HepG2 (cell line): ENCODE data around the gene SEMA3B. TPM values are rescaled to one million over a fixed set of nuclear protein-coding genes. Genes with fewer than 3 reads are reported as not detected.

Experiments used
- ATAC-seq: fragments of 200-7000 bp; cut with Tn5 transposase; 3 replicates; pipeline ENCODE4 v1.9.1; 2020; ENCODE audit warnings: mild to moderate bottlenecking, moderate library complexity
- BruUV-seq: library from RNA; stranded (reverse); fragments of 400-500 nt; replicated peaks from 2 replicates; lab custom pipeline; 2021; lab: Mats Ljungman, UMichigan
- CTCF ChIA-PET: fragments of 300-600 bp; formaldehyde crosslinking; extraction: SDS; loops from one replicate; lab custom pipeline; 2021; ENCODE audit warnings: low total read pairs, inconsistent platforms, low intra/inter-chr PET ratio; lab: Yijun Ruan, JAX
- POLR2A ChIA-PET: fragments of 350-600 bp; sonication (Branson Sonifier 250); formaldehyde crosslinking; loops from one replicate; lab custom pipeline; 2020; ENCODE audit warnings: antibody characterized with exemption, inconsistent platforms; lab: Yijun Ruan, JAX
- DNase-seq: peaks from one replicate; pipeline ENCODE4 v3.0.0-alpha.2; 2015; ENCODE audit warnings: low spot score
- FAIRE-seq: peaks from 3 replicates; lab custom pipeline; 2011; peaks lifted over from hg19 to GRCh38; lab: Jason Lieb, UNC
- H2AFZ ChIP-seq: one replicate; pipeline ENCODE4 v1.6.1; 2011; ENCODE audit warnings: low read length, inconsistent platforms
- H3K27ac ChIP-seq: fragments of 300-600 bp; 3 replicates; pipeline ENCODE4 v1.8.0; 2011; ENCODE audit warnings: mixed run types, mild to moderate bottlenecking, mixed read lengths, low read length, inconsistent platforms; ENCODE audit not compliant: insufficient read depth; ENCODE audit errors: extremely low read length
- H3K27me3 ChIP-seq, 2 experiments: fragments of 200-600 bp in 1 of 2; 2 replicates in 1 of 2; 3 replicates in 1 of 2; pipeline versions ENCODE4 v1.6.0 to v1.8.0; 2011; ENCODE audit warnings: low read length in 2 of 2, mild to moderate bottlenecking in 2 of 2, moderate library complexity in 2 of 2, inconsistent platforms in 1 of 2; ENCODE audit not compliant: insufficient read depth in 2 of 2, control insufficient read depth in 1 of 2
- H3K36me3 ChIP-seq, 2 experiments: fragments of 200-600 bp in 1 of 2; replicated peaks in 1 of 2; 2 replicates in 1 of 2; 3 replicates in 1 of 2; pipeline versions ENCODE4 v1.5.1 to v1.8.0; 2011; ENCODE audit warnings: low read length in 2 of 2, inconsistent platforms in 1 of 2; ENCODE audit not compliant: insufficient read depth in 2 of 2, control insufficient read depth in 1 of 2
- H3K4me1 ChIP-seq: 2 replicates; pipeline ENCODE4 v1.5.1; 2012; ENCODE audit warnings: low read length, inconsistent platforms; ENCODE audit not compliant: insufficient read depth
- H3K4me2 ChIP-seq: 2 replicates; pipeline ENCODE4 v1.6.0; 2011; ENCODE audit warnings: low read depth, low read length, inconsistent platforms
- H3K4me3 ChIP-seq, 3 experiments: fragments of 200-600 bp in 1 of 3; sonication (generic), shearing (Covaris generic) in 1 of 3; replicated peaks in 1 of 3; 2 replicates each; pipeline ENCODE4 v1.5.1; 2011 to 2016; ENCODE audit warnings: low read length in 3 of 3, inconsistent platforms in 2 of 3, low read depth in 2 of 3, mild to moderate bottlenecking in 2 of 3, control low read depth in 1 of 3, mixed read lengths in 1 of 3; ENCODE audit not compliant: insufficient read depth in 1 of 3
- H3K79me2 ChIP-seq: one replicate; pipeline ENCODE4 v1.6.1; 2011; ENCODE audit warnings: low read length, inconsistent platforms; ENCODE audit not compliant: insufficient read depth
- H3K9ac ChIP-seq: 2 replicates; pipeline ENCODE4 v1.6.0; 2011; ENCODE audit warnings: mild to moderate bottlenecking, low read depth, low read length, inconsistent platforms; ENCODE audit not compliant: insufficient read depth
- H3K9me3 ChIP-seq: 2 replicates; pipeline ENCODE4 v1.5.1; 2012; ENCODE audit warnings: mild to moderate bottlenecking, low read length
- H4K20me1 ChIP-seq: 2 replicates; pipeline ENCODE4 v1.6.0; 2011; ENCODE audit warnings: inconsistent platforms, mild to moderate bottlenecking, low read length, moderate library complexity; ENCODE audit not compliant: insufficient read depth
- FOXO1 ChIP-seq: sonication (generic); formaldehyde crosslinking; IDR thresholded peaks from 2 replicates; pipeline ENCODE4 v1.4.0; 2020; ENCODE audit warnings: missing genetic modification reagents
- GATA4 ChIP-seq: sonication (generic); IDR thresholded peaks from 2 replicates; pipeline ENCODE4 v1.6.1; 2016; ENCODE audit warnings: antibody characterized with exemption, low read depth, borderline replicate concordance
- PCBP2 ChIP-seq: fragments of 200-400 bp; formaldehyde crosslinking; optimal IDR thresholded peaks from 2 replicates; pipeline ENCODE3; 2018; ENCODE audit warnings: low read length, low read depth; ENCODE audit not compliant: poor library complexity, severe bottlenecking
- PHB2 ChIP-seq: fragments of 450-650 bp; IDR thresholded peaks from 2 replicates; pipeline ENCODE4 v1.6.1; 2018; ENCODE audit not compliant: partially characterized antibody
- ZNF713 ChIP-seq: sonication (generic); formaldehyde crosslinking; IDR thresholded peaks from 2 replicates; pipeline ENCODE4 v1.4.0; 2020; ENCODE audit warnings: mild to moderate bottlenecking, missing genetic modification reagents
- ZNF747 ChIP-seq: sonication (generic); formaldehyde crosslinking; IDR thresholded peaks from 2 replicates; pipeline ENCODE4 v1.8.1; 2023; ENCODE audit warnings: missing genetic modification reagents, mild to moderate bottlenecking, borderline replicate concordance
- ZNF792 ChIP-seq: IDR thresholded peaks from 2 replicates; pipeline ENCODE4 v1.6.1; 2016
- ZSCAN29 ChIP-seq: sonication (generic); formaldehyde crosslinking; conservative IDR thresholded peaks from 2 replicates; pipeline ENCODE4 v1.4.0; 2020; ENCODE audit warnings: mild to moderate bottlenecking, missing genetic modification reagents
- WGBS: methylation state at CpG from one replicate; pipeline ENCODE4 v1.1.6; 2017; ENCODE audit warnings: low lambda C conversion rate; 5-methylcytosine and 5-hydroxymethylcytosine counted together
- in situ Hi-C: cut with HindIII; loops from 2 replicates; pipeline ENCODE4 v1.10.0; 2017; ENCODE audit warnings: low pct_unique_long_range_greater_than_20kb; ENCODE audit not compliant: extremely low pct_ligation_motif_present
- intact Hi-C: fragments of 100-400 bp; cut with micrococcal nuclease; formaldehyde crosslinking; loops from one replicate; pipeline ENCODE4 v1.10.0; 2022; ENCODE audit not compliant: unreplicated experiment
- polyA plus RNA-seq, 8 experiments: library from polyadenylated mRNA; depleted of rRNA in 3 of 8; stranded (reverse) in 7 of 8; unstranded in 1 of 8; fragments of >200 nt; fragmentation: Illumina TruSeq in 4 of 8; extraction: Trizol in 4 of 8; gene quantifications; 2 replicates each; pipeline versions ENCODE4 v1.2.1 to v1.2.3, GENCODE V29; 2011 to 2016; ENCODE audit warnings: low read depth in 4 of 8, missing spikeins in 1 of 8, mixed read lengths in 1 of 8; ENCODE audit not compliant: insufficient read depth in 1 of 8
- total RNA-seq, 5 experiments: library from RNA; depleted of rRNA; stranded (reverse); fragments of >200 nt; fragmentation: Illumina TruSeq; extraction: Trizol; gene quantifications; 2 replicates each; pipeline ENCODE4 v1.2.3, GENCODE V29; 2016; ENCODE audit warnings: low read depth in 1 of 5
- TF ChIP-seq, protein P1 (sequence below): sonication (generic); IDR thresholded peaks from 2 replicates; pipeline ENCODE4 v1.6.1; 2016; ENCODE audit warnings: low read depth, borderline replicate concordance
- TF ChIP-seq, protein P2 (sequence below): sonication (generic); formaldehyde crosslinking; IDR thresholded peaks from 2 replicates; pipeline ENCODE4 v1.4.0; 2020; ENCODE audit warnings: missing genetic modification reagents
- TF ChIP-seq, protein P3 (sequence below): sonication (generic); formaldehyde crosslinking; conservative IDR thresholded peaks from 2 replicates; pipeline ENCODE4 v1.4.0; 2020; ENCODE audit warnings: missing genetic modification reagents
- TF ChIP-seq, protein P4 (sequence below): sonication (generic); formaldehyde crosslinking; IDR thresholded peaks from 2 replicates; pipeline ENCODE4 v1.8.1; 2023; ENCODE audit warnings: mild to moderate bottlenecking, moderate library complexity, missing genetic modification reagents
- TF ChIP-seq, protein P5 (sequence below): sonication (generic); formaldehyde crosslinking; IDR thresholded peaks from 2 replicates; pipeline ENCODE4 v1.5.0; 2020; ENCODE audit warnings: mild to moderate bottlenecking, missing genetic modification reagents
- TF ChIP-seq, protein P6 (sequence below): sonication (generic); formaldehyde crosslinking; IDR thresholded peaks from 2 replicates; pipeline ENCODE4 v1.8.0; 2022; ENCODE audit warnings: mild to moderate bottlenecking, missing genetic modification reagents, moderate library complexity
- TF ChIP-seq, protein P7 (sequence below): sonication (generic); formaldehyde crosslinking; IDR thresholded peaks from 2 replicates; pipeline ENCODE4 v1.4.0; 2020; ENCODE audit warnings: missing genetic modification reagents

Gene SEMA3B
- total and polyA plus RNA-seq, 2 of the 13 experiments (the other 11 are each of a cell fraction or from before 2014, with no cell fraction given), result 93.2 to 158 TPM

DNA sequence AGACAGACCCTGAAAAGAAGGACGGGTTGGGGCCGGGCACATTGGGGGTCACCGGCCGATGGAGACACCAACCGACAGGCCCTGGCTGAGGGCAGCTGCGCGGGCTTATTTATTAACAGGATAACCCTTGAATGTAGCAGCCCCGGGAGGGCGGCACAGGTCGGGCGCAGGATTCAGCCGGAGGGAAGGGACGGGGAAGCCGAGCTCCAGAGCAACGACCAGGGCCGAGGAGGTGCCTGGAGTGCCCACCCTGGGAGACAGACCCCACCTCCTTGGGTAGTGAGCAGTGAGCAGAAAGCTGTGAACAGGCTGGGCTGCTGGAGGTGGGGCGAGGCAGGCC is 7.8 kb downstream of the SEMA3B start:
- POLR2A ChIA-PET, result interaction anchor here (0.7 to 1.7 kb wide), 4 partner anchors 12 to 71 kb away, joined by 3 to 7 read pairs (median 4); partner anchors contain the start of genes HYAL3, IFRD2 and NAA80
- intact Hi-C loops (no loop called here), in situ Hi-C loops (loop anchor here (10.0 kb wide), 1 partner anchor 82 kb away; the partner anchor contains the start of gene GNAT1)
- H3K9me3 ChIP-seq, result no peaks in the 10 kb centered on the region
- H4K20me1 ChIP-seq, result no peaks in the 10 kb centered on the region; the same call in 1 of the 2 replicates
- peaks cover 7% of the 10 kb centered on the region for H3K79me2 ChIP-seq
- no TSS peak for BruUV-seq
- H2AFZ ChIP-seq, result no peak overlapping the region
- FAIRE-seq, result no peak
- peaks cover 14 to 30% of the 10 kb centered on the region in 2 experiments for H3K36me3 ChIP-seq
- H3K27ac ChIP-seq, result no peak overlapping the region
- no peak overlapping the region for H3K4me2 ChIP-seq
- no peak overlapping the region for H3K4me3 ChIP-seq
- no peak for ATAC-seq
- CTCF ChIA-PET, result no interaction called here
- peaks cover 46% of the 10 kb centered on the region for H3K4me1 ChIP-seq
- no peak overlapping the region for H3K9ac ChIP-seq
- 95% methylated on average over 17 of the region's 17 CpGs for WGBS
- H3K27me3 ChIP-seq, result no peaks in the 10 kb centered on the region
- no peak for DNase-seq
- TF ChIP-seq ZNF713 (CRISPR knock-in tag) (no peak), FOXO1 (CRISPR knock-in tag) (no peak), PCBP2 (no peak), PHB2 (no peak), GATA4 (no peak), ZNF792 (CRISPR knock-in tag) (no peak), ZNF747 (no peak), ZSCAN29 (CRISPR knock-in tag) (no peak)
- TF ChIP-seq, protein P1, sequence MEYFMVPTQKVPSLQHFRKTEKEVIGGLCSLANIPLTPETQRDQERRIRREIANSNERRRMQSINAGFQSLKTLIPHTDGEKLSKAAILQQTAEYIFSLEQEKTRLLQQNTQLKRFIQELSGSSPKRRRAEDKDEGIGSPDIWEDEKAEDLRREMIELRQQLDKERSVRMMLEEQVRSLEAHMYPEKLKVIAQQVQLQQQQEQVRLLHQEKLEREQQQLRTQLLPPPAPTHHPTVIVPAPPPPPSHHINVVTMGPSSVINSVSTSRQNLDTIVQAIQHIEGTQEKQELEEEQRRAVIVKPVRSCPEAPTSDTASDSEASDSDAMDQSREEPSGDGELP, result no peak
- TF ChIP-seq, protein P2, sequence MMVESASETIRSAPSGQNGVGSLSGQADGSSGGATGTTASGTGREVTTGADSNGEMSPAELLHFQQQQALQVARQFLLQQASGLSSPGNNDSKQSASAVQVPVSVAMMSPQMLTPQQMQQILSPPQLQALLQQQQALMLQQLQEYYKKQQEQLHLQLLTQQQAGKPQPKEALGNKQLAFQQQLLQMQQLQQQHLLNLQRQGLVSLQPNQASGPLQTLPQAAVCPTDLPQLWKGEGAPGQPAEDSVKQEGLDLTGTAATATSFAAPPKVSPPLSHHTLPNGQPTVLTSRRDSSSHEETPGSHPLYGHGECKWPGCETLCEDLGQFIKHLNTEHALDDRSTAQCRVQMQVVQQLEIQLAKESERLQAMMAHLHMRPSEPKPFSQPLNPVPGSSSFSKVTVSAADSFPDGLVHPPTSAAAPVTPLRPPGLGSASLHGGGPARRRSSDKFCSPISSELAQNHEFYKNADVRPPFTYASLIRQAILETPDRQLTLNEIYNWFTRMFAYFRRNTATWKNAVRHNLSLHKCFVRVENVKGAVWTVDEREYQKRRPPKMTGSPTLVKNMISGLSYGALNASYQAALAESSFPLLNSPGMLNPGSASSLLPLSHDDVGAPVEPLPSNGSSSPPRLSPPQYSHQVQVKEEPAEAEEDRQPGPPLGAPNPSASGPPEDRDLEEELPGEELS (CRISPR knock-in tag), result no peak
- TF ChIP-seq, protein P3, sequence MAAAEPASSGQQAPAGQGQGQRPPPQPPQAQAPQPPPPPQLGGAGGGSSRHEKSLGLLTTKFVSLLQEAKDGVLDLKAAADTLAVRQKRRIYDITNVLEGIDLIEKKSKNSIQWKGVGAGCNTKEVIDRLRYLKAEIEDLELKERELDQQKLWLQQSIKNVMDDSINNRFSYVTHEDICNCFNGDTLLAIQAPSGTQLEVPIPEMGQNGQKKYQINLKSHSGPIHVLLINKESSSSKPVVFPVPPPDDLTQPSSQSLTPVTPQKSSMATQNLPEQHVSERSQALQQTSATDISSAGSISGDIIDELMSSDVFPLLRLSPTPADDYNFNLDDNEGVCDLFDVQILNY (CRISPR knock-in tag), result no peak
- TF ChIP-seq, protein P4, sequence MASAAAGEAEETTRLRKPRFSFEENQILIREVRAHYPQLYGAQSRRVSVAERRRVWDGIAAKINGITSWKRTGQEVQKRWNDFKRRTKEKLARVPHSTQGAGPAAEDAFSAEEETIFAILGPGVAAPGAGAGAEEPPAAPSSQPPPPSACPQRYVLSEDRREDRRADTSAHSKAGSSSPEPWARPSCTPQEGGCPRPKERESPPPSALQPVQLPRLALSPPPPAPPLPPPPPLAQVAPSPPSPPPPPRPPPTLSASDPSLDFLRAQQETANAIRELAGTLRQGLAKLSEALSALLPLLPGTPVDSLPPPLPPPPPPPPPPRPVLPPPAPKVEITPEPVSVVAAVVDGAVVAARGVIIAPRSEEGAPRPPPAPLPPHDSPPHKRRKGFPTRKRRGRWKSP (CRISPR knock-in tag), result no peak
- TF ChIP-seq, protein P5, sequence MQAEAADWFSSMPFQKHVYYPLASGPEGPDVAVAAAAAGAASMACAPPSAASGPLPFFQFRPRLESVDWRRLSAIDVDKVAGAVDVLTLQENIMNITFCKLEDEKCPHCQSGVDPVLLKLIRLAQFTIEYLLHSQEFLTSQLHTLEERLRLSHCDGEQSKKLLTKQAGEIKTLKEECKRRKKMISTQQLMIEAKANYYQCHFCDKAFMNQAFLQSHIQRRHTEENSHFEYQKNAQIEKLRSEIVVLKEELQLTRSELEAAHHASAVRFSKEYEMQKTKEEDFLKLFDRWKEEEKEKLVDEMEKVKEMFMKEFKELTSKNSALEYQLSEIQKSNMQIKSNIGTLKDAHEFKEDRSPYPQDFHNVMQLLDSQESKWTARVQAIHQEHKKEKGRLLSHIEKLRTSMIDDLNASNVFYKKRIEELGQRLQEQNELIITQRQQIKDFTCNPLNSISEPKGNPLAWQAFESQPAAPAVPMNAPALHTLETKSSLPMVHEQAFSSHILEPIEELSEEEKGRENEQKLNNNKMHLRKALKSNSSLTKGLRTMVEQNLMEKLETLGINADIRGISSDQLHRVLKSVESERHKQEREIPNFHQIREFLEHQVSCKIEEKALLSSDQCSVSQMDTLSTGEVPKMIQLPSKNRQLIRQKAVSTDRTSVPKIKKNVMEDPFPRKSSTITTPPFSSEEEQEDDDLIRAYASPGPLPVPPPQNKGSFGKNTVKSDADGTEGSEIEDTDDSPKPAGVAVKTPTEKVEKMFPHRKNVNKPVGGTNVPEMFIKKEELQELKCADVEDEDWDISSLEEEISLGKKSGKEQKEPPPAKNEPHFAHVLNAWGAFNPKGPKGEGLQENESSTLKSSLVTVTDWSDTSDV (CRISPR knock-in tag), result no peak
- TF ChIP-seq, protein P6, sequence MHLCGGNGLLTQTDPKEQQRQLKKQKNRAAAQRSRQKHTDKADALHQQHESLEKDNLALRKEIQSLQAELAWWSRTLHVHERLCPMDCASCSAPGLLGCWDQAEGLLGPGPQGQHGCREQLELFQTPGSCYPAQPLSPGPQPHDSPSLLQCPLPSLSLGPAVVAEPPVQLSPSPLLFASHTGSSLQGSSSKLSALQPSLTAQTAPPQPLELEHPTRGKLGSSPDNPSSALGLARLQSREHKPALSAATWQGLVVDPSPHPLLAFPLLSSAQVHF (CRISPR knock-in tag), result no peak
- TF ChIP-seq, protein P7, sequence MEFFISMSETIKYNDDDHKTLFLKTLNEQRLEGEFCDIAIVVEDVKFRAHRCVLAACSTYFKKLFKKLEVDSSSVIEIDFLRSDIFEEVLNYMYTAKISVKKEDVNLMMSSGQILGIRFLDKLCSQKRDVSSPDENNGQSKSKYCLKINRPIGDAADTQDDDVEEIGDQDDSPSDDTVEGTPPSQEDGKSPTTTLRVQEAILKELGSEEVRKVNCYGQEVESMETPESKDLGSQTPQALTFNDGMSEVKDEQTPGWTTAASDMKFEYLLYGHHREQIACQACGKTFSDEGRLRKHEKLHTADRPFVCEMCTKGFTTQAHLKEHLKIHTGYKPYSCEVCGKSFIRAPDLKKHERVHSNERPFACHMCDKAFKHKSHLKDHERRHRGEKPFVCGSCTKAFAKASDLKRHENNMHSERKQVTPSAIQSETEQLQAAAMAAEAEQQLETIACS (CRISPR knock-in tag), result no peak
